Fibroblast of the aortic adventitia (primary cell): Measurements from ENCODE around the gene PTGES. TPM values are rescaled to one million over a fixed set of nuclear protein-coding genes. Genes with fewer than 3 reads are reported as not detected.
"Not testable (repeated sequence)": the region's sequence is repeated elsewhere in the genome, so short reads cannot be mapped to it uniquely, and the experiment has no call there.

Experiments
- DNase-seq: peaks from one replicate; pipeline ENCODE4 v3.0.0-alpha.2; 2010; ENCODE audit warnings: low read depth
- H3K4me3 ChIP-seq: 2 replicates; pipeline ENCODE4 v1.5.1; 2011; ENCODE audit warnings: low read depth, mild to moderate bottlenecking, control low read depth, low read length, moderate library complexity
- total RNA-seq: library from RNA; depleted of rRNA; stranded (reverse); fragments of >200 nt; gene quantifications from 2 replicates; pipeline ENCODE4 v1.2.3, GENCODE V29; 2012; ENCODE audit warnings: low replicate concordance
- TF ChIP-seq, protein P1 (sequence below): IDR thresholded peaks from 2 replicates; pipeline ENCODE4 v1.5.1; 2011; ENCODE audit warnings: mild to moderate bottlenecking, low read length, control low read depth, inconsistent platforms; ENCODE audit not compliant: insufficient read depth

Gene PTGES, protein sequence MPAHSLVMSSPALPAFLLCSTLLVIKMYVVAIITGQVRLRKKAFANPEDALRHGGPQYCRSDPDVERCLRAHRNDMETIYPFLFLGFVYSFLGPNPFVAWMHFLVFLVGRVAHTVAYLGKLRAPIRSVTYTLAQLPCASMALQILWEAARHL
- total RNA-seq: 6.9 and 30.9 TPM in 2 replicates

GRCh38 chr9:129752900-129753729, at the start of gene PTGES:
Gene PTGES, minus strand, starts transcription at chr9:129753042. Its CDS starts 30 bp downstream, at chr9:129753012.
- TF ChIP-seq, protein P1, sequence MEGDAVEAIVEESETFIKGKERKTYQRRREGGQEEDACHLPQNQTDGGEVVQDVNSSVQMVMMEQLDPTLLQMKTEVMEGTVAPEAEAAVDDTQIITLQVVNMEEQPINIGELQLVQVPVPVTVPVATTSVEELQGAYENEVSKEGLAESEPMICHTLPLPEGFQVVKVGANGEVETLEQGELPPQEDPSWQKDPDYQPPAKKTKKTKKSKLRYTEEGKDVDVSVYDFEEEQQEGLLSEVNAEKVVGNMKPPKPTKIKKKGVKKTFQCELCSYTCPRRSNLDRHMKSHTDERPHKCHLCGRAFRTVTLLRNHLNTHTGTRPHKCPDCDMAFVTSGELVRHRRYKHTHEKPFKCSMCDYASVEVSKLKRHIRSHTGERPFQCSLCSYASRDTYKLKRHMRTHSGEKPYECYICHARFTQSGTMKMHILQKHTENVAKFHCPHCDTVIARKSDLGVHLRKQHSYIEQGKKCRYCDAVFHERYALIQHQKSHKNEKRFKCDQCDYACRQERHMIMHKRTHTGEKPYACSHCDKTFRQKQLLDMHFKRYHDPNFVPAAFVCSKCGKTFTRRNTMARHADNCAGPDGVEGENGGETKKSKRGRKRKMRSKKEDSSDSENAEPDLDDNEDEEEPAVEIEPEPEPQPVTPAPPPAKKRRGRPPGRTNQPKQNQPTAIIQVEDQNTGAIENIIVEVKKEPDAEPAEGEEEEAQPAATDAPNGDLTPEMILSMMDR: no peak
- H3K4me3 ChIP-seq: peak within 1 kb of the TSS; percentile 63
- peak; percentile 75 for DNase-seq

GRCh38 chr9:129801504-129801903, 48.7 kb upstream of the PTGES start:
- no peak for DNase-seq
- TF ChIP-seq, protein P1: no peak
- no peak overlapping the region for H3K4me3 ChIP-seq

DNA sequence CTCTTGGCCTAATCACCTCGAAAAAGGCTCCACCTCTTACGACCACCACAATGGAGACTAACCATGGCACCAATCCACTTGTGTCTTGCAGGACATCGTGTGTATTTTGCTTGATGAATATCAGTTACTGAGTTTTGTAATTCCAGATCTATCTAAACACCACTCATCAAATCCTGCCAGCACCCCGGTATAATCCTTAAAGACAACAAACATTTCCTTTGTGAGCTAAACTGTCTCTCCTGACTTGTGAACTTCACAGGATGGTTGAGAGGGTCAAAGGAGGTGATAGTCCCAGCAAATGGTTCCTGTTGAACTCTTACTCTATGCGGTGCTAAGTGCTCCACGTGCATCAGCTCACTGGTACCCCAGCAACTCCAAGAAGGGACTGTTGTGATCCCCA, 46.1 kb upstream of the PTGES start:
- DNase-seq: no peak
- TF ChIP-seq, protein P1: no peak
- no peak overlapping the region for H3K4me3 ChIP-seq

DNA sequence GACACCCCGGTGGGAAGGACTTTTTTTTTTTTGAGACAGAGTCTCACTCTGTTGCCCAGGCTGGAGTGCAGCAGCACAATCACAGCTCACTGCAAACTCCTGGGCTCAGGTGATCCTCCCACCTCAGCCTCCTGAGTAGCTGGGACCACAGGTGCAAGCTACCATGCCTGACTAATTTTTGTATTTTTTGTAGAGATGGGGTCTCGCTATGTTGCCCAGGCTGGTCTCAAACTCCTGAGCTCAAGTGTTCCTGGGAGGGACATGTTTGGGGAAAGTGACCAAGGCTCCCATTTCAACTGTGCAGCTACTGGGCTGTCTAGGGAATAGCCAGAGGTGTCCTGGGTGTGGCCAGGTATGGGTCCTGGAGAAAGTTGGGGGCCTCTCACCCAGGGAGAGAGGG, 43.2 kb upstream of the PTGES start:
- DNase-seq, H3K4me3 ChIP-seq: not testable (repeated sequence)

- TF ChIP-seq, protein P1: no peak
- no peak for DNase-seq
- H3K4me3 ChIP-seq: no peak overlapping the region
Measured at GRCh38 chr9:129794549-129794948, 41.7 kb upstream of the PTGES start.

DNA sequence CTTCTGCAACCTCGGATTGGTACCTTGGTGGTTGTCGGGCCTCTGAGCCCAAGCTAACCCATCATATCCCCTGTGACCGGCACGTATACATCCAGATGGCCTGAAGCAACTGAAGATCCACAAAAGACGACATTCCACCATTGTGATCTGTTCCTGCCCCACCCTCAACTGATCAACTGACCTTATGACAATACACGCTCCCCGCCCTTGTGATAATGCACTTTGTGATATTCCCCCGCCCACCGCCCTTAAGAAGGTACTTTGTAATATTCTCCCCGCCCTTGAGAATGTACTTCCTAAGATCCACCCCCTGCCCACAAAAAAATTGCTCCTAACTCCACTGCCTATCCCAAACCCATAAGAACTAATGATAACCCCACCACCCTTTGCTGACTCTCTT, 33.6 kb upstream of the PTGES start:
- TF ChIP-seq, protein P1: no peak
- DNase-seq: no peak
- H3K4me3 ChIP-seq: no peak overlapping the region

DNA sequence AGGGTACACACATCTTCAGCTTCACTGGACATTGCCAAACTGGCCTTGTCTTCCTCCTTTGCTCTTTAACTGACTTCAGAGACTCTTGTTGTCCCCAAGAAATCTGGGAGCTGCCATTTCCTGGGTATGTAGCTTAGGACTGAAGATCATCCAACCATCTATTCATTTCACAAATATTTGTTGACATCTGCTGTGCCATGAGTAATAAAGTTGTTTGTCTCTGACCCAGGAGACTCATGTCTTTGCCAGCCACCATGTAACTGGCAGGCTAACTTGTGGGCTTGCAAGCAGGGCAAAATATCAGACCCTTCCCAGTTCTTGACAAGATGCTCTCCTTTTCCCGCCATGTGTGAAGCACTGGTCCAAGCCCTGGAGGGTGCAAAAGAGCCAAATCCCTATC, 33.0 kb upstream of the PTGES start:
- DNase-seq: no peak
- no peak overlapping the region for H3K4me3 ChIP-seq
- TF ChIP-seq, protein P1: no peak

DNA sequence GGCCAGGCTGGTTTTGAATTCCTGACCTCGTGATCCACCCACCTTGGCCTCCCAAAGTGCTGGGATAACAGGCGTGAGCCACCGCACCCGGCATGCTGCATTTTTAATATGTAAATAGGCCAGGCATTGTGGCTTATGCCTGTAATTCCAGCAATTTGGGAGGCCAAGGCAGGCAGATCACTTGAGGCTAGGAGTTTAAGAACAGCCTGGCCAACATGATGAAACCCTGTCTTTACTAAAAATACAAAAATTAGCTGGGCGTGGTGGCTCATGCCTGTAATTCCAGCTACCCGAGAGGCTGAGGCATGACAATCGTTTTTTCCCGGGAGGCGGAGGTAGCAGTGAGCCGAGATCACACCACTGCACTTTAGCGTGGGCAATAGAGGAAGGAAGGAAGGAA, 32.1 kb upstream of the PTGES start:
- not testable (repeated sequence) for DNase-seq, H3K4me3 ChIP-seq
